Measurements from ENCODE around the gene PLEKHH1.

Gene PLEKHH1

DNA sequence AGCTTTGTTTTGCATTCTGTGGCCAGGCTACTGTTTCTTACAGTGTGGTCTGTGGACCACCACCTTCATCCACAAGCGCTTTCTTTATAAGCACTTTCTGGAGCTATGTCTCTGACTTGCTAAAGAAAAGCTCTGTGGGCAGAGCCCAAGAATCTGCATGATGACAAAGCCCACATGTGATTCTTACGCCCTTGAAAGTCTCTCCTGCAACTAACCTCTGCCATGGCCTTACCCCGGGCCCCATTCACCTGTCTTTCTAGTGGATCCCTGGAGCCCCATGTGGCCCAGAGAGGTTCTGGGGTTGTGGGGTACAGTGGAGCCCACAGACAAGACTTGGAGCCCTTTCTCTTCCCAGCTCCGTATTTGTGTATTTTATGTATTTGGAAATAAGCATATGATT lies 16.6 kb downstream of the PLEKHH1 start:
- DNase-seq (ENCODE audit: low read depth in 1 of 2, low spot score in 1 of 2), result no peak
- TF ChIP-seq, protein P1, sequence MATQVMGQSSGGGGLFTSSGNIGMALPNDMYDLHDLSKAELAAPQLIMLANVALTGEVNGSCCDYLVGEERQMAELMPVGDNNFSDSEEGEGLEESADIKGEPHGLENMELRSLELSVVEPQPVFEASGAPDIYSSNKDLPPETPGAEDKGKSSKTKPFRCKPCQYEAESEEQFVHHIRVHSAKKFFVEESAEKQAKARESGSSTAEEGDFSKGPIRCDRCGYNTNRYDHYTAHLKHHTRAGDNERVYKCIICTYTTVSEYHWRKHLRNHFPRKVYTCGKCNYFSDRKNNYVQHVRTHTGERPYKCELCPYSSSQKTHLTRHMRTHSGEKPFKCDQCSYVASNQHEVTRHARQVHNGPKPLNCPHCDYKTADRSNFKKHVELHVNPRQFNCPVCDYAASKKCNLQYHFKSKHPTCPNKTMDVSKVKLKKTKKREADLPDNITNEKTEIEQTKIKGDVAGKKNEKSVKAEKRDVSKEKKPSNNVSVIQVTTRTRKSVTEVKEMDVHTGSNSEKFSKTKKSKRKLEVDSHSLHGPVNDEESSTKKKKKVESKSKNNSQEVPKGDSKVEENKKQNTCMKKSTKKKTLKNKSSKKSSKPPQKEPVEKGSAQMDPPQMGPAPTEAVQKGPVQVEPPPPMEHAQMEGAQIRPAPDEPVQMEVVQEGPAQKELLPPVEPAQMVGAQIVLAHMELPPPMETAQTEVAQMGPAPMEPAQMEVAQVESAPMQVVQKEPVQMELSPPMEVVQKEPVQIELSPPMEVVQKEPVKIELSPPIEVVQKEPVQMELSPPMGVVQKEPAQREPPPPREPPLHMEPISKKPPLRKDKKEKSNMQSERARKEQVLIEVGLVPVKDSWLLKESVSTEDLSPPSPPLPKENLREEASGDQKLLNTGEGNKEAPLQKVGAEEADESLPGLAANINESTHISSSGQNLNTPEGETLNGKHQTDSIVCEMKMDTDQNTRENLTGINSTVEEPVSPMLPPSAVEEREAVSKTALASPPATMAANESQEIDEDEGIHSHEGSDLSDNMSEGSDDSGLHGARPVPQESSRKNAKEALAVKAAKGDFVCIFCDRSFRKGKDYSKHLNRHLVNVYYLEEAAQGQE (IDR thresholded peaks at IDR 0.05; ENCODE audit: insufficient replicate concordance, low read depth), result no peak
- TF ChIP-seq, protein P2, sequence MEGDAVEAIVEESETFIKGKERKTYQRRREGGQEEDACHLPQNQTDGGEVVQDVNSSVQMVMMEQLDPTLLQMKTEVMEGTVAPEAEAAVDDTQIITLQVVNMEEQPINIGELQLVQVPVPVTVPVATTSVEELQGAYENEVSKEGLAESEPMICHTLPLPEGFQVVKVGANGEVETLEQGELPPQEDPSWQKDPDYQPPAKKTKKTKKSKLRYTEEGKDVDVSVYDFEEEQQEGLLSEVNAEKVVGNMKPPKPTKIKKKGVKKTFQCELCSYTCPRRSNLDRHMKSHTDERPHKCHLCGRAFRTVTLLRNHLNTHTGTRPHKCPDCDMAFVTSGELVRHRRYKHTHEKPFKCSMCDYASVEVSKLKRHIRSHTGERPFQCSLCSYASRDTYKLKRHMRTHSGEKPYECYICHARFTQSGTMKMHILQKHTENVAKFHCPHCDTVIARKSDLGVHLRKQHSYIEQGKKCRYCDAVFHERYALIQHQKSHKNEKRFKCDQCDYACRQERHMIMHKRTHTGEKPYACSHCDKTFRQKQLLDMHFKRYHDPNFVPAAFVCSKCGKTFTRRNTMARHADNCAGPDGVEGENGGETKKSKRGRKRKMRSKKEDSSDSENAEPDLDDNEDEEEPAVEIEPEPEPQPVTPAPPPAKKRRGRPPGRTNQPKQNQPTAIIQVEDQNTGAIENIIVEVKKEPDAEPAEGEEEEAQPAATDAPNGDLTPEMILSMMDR (IDR thresholded peaks at IDR 0.05; ENCODE audit: insufficient read depth, low read length), result no peak
- TF ChIP-seq POLR2AphosphoS5 (IDR thresholded peaks at IDR 0.05; ENCODE audit: low read depth) (no peak), SPI1 (IDR thresholded peaks at IDR 0.05; ENCODE audit: borderline replicate concordance, low read depth) (no peak), GABPA (IDR thresholded peaks at IDR 0.05; ENCODE audit: low read depth) (no peak)
- H3K4me3 ChIP-seq (replicated peaks; ENCODE audit: insufficient read depth, low read length), result no peak overlapping the region
- no peaks in the 10 kb centered on the region for H3K27me3 ChIP-seq (ENCODE audit: insufficient read depth, poor library complexity, severe bottlenecking)
- no peak overlapping the region for H3K27ac ChIP-seq (replicated peaks)

DNA sequence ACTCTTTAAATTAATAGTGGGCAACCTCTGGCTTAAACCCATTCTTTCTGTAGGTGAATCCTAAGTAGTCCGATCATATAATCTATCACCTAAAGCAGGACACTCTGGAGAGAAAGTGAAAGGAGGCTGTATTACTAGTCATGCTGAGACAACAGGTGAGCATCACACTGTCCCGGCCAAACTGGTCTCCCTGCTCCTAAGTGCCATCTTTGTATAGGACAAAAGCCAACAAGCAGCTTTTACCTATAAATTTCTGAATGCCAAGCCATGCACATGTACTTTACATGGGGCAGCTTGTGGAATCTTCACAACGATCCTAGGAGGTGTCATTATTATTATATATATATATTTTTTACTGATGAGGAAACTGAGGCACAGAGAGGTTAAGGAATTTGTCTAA lies 18.0 kb downstream of the PLEKHH1 start:
- no peaks in the 10 kb centered on the region for H3K27me3 ChIP-seq (ENCODE audit: insufficient read depth, poor library complexity, severe bottlenecking)
- TF ChIP-seq, protein P2 (IDR thresholded peaks at IDR 0.05; ENCODE audit: insufficient read depth, low read length), result no peak
- no peak for TF ChIP-seq POLR2AphosphoS5 (IDR thresholded peaks at IDR 0.05; ENCODE audit: low read depth)
- no peak for TF ChIP-seq SPI1 (IDR thresholded peaks at IDR 0.05; ENCODE audit: borderline replicate concordance, low read depth)
- TF ChIP-seq, protein P1 (IDR thresholded peaks at IDR 0.05; ENCODE audit: insufficient replicate concordance, low read depth), result no peak
- TF ChIP-seq GABPA (IDR thresholded peaks at IDR 0.05; ENCODE audit: low read depth), result no peak
- no peak overlapping the region for H3K27ac ChIP-seq (replicated peaks)
- no peak overlapping the region for H3K4me3 ChIP-seq (replicated peaks; ENCODE audit: insufficient read depth, low read length)
- no peak for DNase-seq (ENCODE audit: low read depth in 1 of 2, low spot score in 1 of 2)

DNA sequence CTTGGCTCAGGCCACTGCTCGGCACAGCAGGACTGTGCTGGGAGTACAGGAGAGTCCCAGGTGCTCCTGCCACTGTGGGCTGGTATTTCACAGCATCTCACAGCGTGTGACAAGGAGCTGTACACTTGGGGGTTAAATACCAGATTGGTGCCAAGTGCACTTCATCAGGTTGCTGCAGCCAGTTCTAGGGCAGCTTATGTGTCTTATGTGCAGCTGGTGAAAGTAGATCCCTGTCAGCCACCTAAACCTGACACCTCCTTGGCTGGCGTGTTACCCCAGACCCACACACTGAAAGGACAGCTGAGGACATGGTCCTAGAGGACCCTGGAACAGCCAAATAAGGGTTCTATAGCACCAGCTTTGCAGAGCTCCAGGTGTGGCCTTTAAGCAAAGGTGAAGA lies 18.9 kb downstream of the PLEKHH1 start:
- H3K4me3 ChIP-seq (replicated peaks; ENCODE audit: insufficient read depth, low read length), result no peak overlapping the region
- no peak for DNase-seq (ENCODE audit: low read depth in 1 of 2, low spot score in 1 of 2)
- no peak overlapping the region for H3K27ac ChIP-seq (replicated peaks)
- TF ChIP-seq, protein P2 (IDR thresholded peaks at IDR 0.05; ENCODE audit: insufficient read depth, low read length), result no peak
- TF ChIP-seq, protein P1 (IDR thresholded peaks at IDR 0.05; ENCODE audit: insufficient replicate concordance, low read depth), result no peak
- TF ChIP-seq SPI1 (IDR thresholded peaks at IDR 0.05; ENCODE audit: borderline replicate concordance, low read depth) (no peak), GABPA (IDR thresholded peaks at IDR 0.05; ENCODE audit: low read depth) (no peak), POLR2AphosphoS5 (IDR thresholded peaks at IDR 0.05; ENCODE audit: low read depth) (no peak)
- H3K27me3 ChIP-seq (ENCODE audit: insufficient read depth, poor library complexity, severe bottlenecking), result no peaks in the 10 kb centered on the region

Measured in HL-60 (cell line).